SK-N-SH (cell line): ENCODE data around the gene S1PR3. TPM values are rescaled to one million over a fixed set of nuclear protein-coding genes. Genes with fewer than 3 reads are reported as not detected.

ENCODE experiments used
- CTCF ChIA-PET: fragments of 300-600, 350-600 bp; formaldehyde crosslinking; extraction: SDS; loops from one replicate; lab custom pipeline; 2021; lab: Yijun Ruan, JAX
- POLR2A ChIA-PET: fragments of 350-600 bp; sonication (Branson Sonifier 250); formaldehyde crosslinking; extraction: SDS; loops from one replicate; lab custom pipeline; 2020; ENCODE audit warnings: antibody characterized with exemption, inconsistent platforms; lab: Yijun Ruan, JAX
- DNase-seq: peaks from one replicate; pipeline ENCODE4 v3.0.0; 2012
- H2AFZ ChIP-seq: fragments of 200-600 bp; sonication (generic); 2 replicates; pipeline ENCODE4 v1.8.1; 2016; ENCODE audit warnings: antibody characterized with exemption, mild to moderate bottlenecking, low read depth
- H3F3A ChIP-seq: fragments of 200-600 bp; sonication (generic); replicated peaks from 2 replicates; pipeline ENCODE3; 2016; ENCODE audit warnings: antibody characterized with exemption, mild to moderate bottlenecking; ENCODE audit not compliant: insufficient read depth
- H3K27ac ChIP-seq, 2 experiments: fragments of 200-500 bp in 1 of 2; fragments of 200-600 bp in 1 of 2; sonication (Bioruptor generic) in 1 of 2; sonication (generic), shearing (Covaris generic) in 1 of 2; 2 replicates each; pipeline versions ENCODE4 v1.5.1 to v1.6.1; 2014 to 2016; ENCODE audit warnings: low read depth in 2 of 2, inconsistent platforms in 1 of 2, low read length in 1 of 2, mild to moderate bottlenecking in 1 of 2, mixed read lengths in 1 of 2
- H3K27me3 ChIP-seq: fragments of 200-600 bp; sonication (generic), shearing (Covaris generic); 2 replicates; pipeline ENCODE4 v1.6.1; 2016; ENCODE audit warnings: mixed run types; ENCODE audit not compliant: insufficient read depth
- H3K36me3 ChIP-seq, 2 experiments: fragments of 200-500 bp in 1 of 2; fragments of 200-600 bp in 1 of 2; sonication (Bioruptor generic) in 1 of 2; sonication (generic) in 1 of 2; replicated peaks in 1 of 2; 2 replicates each; pipeline versions ENCODE3 to v1.5.1; 2014 to 2016; ENCODE audit warnings: low read length in 1 of 2, mild to moderate bottlenecking in 1 of 2; ENCODE audit not compliant: insufficient read depth in 2 of 2, control insufficient read depth in 1 of 2
- H3K4me1 ChIP-seq, 2 experiments: fragments of 200-500 bp in 1 of 2; fragments of 200-600 bp in 1 of 2; sonication (Bioruptor generic) in 1 of 2; sonication (generic), shearing (Covaris generic) in 1 of 2; 2 replicates each; pipeline versions ENCODE4 v1.5.1 to v1.6.1; 2014 to 2016; ENCODE audit warnings: low read depth in 1 of 2, low read length in 1 of 2, mixed run types in 1 of 2; ENCODE audit not compliant: insufficient read depth in 2 of 2, control insufficient read depth in 1 of 2
- H3K4me2 ChIP-seq: fragments of 200-600 bp; sonication (generic), shearing (Covaris generic); 2 replicates; pipeline ENCODE4 v1.6.1; 2017; ENCODE audit warnings: mixed run types
- H3K4me3 ChIP-seq, 2 experiments: fragments of 200-500 bp in 1 of 2; fragments of 200-600 bp in 1 of 2; sonication (Bioruptor generic) in 1 of 2; sonication (generic), shearing (Covaris generic) in 1 of 2; 2 replicates each; pipeline versions ENCODE4 v1.5.1 to v1.8.1; 2014 to 2016; ENCODE audit warnings: low read depth in 2 of 2, inconsistent platforms in 1 of 2, low read length in 1 of 2, mild to moderate bottlenecking in 1 of 2, mixed read lengths in 1 of 2, moderate library complexity in 1 of 2
- H3K79me2 ChIP-seq: fragments of 200-600 bp; sonication (generic); 2 replicates; pipeline ENCODE4 v1.8.1; 2017; ENCODE audit warnings: mild to moderate bottlenecking; ENCODE audit not compliant: insufficient read depth
- H3K9ac ChIP-seq: fragments of 200-600 bp; sonication (generic); 2 replicates; pipeline ENCODE4 v1.6.1; 2017; ENCODE audit warnings: mixed run types
- H3K9me2 ChIP-seq: fragments of 200-600 bp; sonication (generic); 2 replicates; pipeline ENCODE4 v1.6.1; 2017; ENCODE audit warnings: mixed run types
- H3K9me3 ChIP-seq: fragments of 200-600 bp; sonication (generic); 2 replicates; pipeline ENCODE4 v1.6.1; 2017; ENCODE audit warnings: mixed run types, mild to moderate bottlenecking, moderate library complexity
- H4K20me1 ChIP-seq: fragments of 200-600 bp; sonication (generic); 2 replicates; pipeline ENCODE4 v1.6.1; 2017; ENCODE audit warnings: mild to moderate bottlenecking, mixed run types; ENCODE audit not compliant: insufficient read depth
- CTCF ChIP-seq: fragments of 200-600 bp; sonication (generic); IDR thresholded peaks from 2 replicates; pipeline ENCODE4 v1.6.1; 2017; ENCODE audit warnings: antibody characterized with exemption, mild to moderate bottlenecking, moderate library complexity
- FOSL2 ChIP-seq: IDR thresholded peaks from 2 replicates; pipeline ENCODE4 v1.4.0; 2012; ENCODE audit warnings: low read depth, mild to moderate bottlenecking, moderate library complexity, borderline replicate concordance
- FOXJ3 ChIP-seq: sonication (generic); formaldehyde crosslinking; IDR thresholded peaks from 2 replicates; pipeline ENCODE4 v1.5.1; 2020; ENCODE audit warnings: mild to moderate bottlenecking, missing genetic modification reagents
- FOXM1 ChIP-seq: IDR thresholded peaks from 2 replicates; pipeline ENCODE4 v1.4.0; 2012; ENCODE audit warnings: low read depth, mild to moderate bottlenecking
- GABPA ChIP-seq: IDR thresholded peaks from 2 replicates; pipeline ENCODE4 v1.4.0; 2012; ENCODE audit warnings: low read depth, mild to moderate bottlenecking
- MAX ChIP-seq: IDR thresholded peaks from 2 replicates; pipeline ENCODE4 v1.4.0; 2012; ENCODE audit warnings: low read depth
- NFIC ChIP-seq: IDR thresholded peaks from 2 replicates; pipeline ENCODE4 v1.4.0; 2012; ENCODE audit warnings: borderline replicate concordance
- RAD21 ChIP-seq: IDR thresholded peaks from 2 replicates; pipeline ENCODE4 v1.6.1; 2012; ENCODE audit warnings: mild to moderate bottlenecking, low read length
- RCOR1 ChIP-seq: fragments of 150-350 bp; IDR thresholded peaks from 2 replicates; pipeline ENCODE4 v1.6.1; 2017; ENCODE audit warnings: antibody characterized with exemption, low read length
- RXRA ChIP-seq: IDR thresholded peaks from 2 replicates; pipeline ENCODE4 v1.4.0; 2012; ENCODE audit warnings: low read depth, mild to moderate bottlenecking, borderline replicate concordance
- SIN3A ChIP-seq: IDR thresholded peaks from 2 replicates; pipeline ENCODE4 v1.6.1; 2012; ENCODE audit warnings: low read depth, mild to moderate bottlenecking, low read length, moderate library complexity, borderline replicate concordance
- SMC3 ChIP-seq: IDR thresholded peaks from 2 replicates; pipeline ENCODE4 v1.6.1; 2012; ENCODE audit warnings: low read depth, low read length, improper control_type of control experiment
- YY1 ChIP-seq: IDR thresholded peaks from 2 replicates; pipeline ENCODE4 v1.4.0; 2012; ENCODE audit warnings: low read depth, mild to moderate bottlenecking
- WGBS: methylation state at CpG from one replicate; pipeline ENCODE4 v1.1.6; 2017; ENCODE audit warnings: low lambda C conversion rate; 5-methylcytosine and 5-hydroxymethylcytosine counted together
- polyA plus RNA-seq, 3 experiments: library from polyadenylated mRNA; depleted of rRNA; stranded (reverse); fragments of >200 nt; gene quantifications; 2 replicates each; pipeline ENCODE4 v1.2.3, GENCODE V29; 2012
- TF ChIP-seq, protein P1 (sequence below): IDR thresholded peaks from 2 replicates; pipeline ENCODE4 v1.4.0; 2012; ENCODE audit warnings: low read depth, borderline replicate concordance
- TF ChIP-seq, protein P2 (sequence below): IDR thresholded peaks from 2 replicates; pipeline ENCODE4; 2012
- TF ChIP-seq, protein P3 (sequence below): fragments of 150-350 bp; IDR thresholded peaks from 2 replicates; pipeline ENCODE4 v1.6.1; 2017; ENCODE audit warnings: antibody characterized with exemption, low read length, low read depth, borderline replicate concordance

The S1PR3 gene
- polyA plus RNA-seq, 1 of the 3 experiments (the other 2 are of a cell fraction): 2.5 TPM

DNA sequence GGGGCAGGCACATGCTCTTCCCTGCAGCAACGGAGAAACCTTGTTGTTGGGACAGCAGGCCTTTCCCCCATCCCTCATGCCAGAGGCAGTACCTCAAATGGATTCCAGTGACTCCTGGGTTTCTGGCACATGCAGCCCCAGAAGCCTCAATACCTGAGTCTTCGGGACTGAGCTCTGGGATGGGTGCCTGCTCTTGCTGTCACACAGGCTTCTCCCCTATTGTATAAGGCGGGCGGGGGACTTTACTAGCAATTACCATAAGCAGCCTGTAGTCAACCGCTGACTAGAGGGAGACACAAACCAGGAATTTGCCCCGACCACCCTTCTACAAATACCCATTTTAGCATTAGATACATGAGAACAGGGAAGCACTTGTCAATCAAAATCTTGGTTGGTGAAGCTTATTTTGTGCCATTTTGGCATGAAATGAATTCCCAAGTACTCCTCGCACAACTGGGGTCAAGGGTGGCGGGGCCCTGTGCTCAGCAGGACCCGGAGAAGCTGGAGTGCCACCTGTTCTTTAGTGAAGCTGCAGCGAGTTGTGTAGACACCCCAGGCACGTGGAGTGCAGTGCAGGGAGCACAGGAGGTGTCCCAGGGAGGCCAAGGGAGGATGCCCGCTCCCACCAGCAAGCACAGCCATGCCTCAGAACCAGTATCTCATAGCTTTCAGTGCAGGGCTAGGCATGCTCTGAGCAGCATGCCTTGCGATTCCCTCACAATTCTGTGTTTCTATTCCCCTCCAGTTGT is 21.2 kb downstream of the S1PR3 start (continued):
- TF ChIP-seq CTCF: no peak
- no peak for TF ChIP-seq FOSL2
- TF ChIP-seq, all 33 proteins: peak for 0

- ChIA-PET POLR2A (no interaction called here), CTCF (no interaction called here)
- DNase-seq: no peak
- Histone ChIP-seq H3K36me3 (peaks cover 3 to 4% of the 10 kb centered on the region in 2 experiments), H3K9me3 (no peaks in the 10 kb centered on the region), H3K4me3 (no peak overlapping the region), H3K27ac (no peak overlapping the region), H3F3A (no peaks in the 10 kb centered on the region), H2AFZ (no peak overlapping the region), H3K9ac (no peak overlapping the region), H3K9me2 (no peaks in the 10 kb centered on the region), H3K79me2 (no peaks in the 10 kb centered on the region), H3K4me2 (no peak overlapping the region), H3K4me1 (peaks cover 0 to 13% of the 10 kb centered on the region in 2 experiments; a peak in 2 of 4 replicates), H3K27me3 (no peaks in the 10 kb centered on the region), H4K20me1 (no peaks in the 10 kb centered on the region)
- TF ChIP-seq FOXJ3 (CRISPR knock-in tag) (no peak), RXRA (no peak), GABPA (no peak), YY1 (no peak), RAD21 (no peak)
- TF ChIP-seq, protein P1, sequence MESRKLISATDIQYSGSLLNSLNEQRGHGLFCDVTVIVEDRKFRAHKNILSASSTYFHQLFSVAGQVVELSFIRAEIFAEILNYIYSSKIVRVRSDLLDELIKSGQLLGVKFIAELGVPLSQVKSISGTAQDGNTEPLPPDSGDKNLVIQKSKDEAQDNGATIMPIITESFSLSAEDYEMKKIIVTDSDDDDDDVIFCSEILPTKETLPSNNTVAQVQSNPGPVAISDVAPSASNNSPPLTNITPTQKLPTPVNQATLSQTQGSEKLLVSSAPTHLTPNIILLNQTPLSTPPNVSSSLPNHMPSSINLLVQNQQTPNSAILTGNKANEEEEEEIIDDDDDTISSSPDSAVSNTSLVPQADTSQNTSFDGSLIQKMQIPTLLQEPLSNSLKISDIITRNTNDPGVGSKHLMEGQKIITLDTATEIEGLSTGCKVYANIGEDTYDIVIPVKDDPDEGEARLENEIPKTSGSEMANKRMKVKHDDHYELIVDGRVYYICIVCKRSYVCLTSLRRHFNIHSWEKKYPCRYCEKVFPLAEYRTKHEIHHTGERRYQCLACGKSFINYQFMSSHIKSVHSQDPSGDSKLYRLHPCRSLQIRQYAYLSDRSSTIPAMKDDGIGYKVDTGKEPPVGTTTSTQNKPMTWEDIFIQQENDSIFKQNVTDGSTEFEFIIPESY: no peak
- 86% methylated on average over 1 of the region's 1 CpG for WGBS
These were observed 22.4 kb downstream of the S1PR3 start for GRCh38 chr9:89013660-89014059.

- H4K20me1 ChIP-seq: no peaks in the 10 kb centered on the region
- H3F3A ChIP-seq: no peaks in the 10 kb centered on the region
- ChIA-PET CTCF (no interaction called here), POLR2A (no interaction called here)
- no peak for DNase-seq
- no peaks in the 10 kb centered on the region for H3K9me3 ChIP-seq
- no peaks in the 10 kb centered on the region for H3K9me2 ChIP-seq
- H3K79me2 ChIP-seq: no peaks in the 10 kb centered on the region
- H3K36me3 ChIP-seq: peaks cover 3 to 6% of the 10 kb centered on the region in 2 experiments
- no peaks in the 10 kb centered on the region for H3K27me3 ChIP-seq
- H3K4me3 ChIP-seq: no peak overlapping the region
- peaks cover 0 to 13% of the 10 kb centered on the region in 2 experiments; a peak in 2 of 4 replicates for H3K4me1 ChIP-seq
- no peak overlapping the region for H3K4me2 ChIP-seq
- 88% methylated on average over 5 of the region's 7 CpGs for WGBS
- H3K27ac ChIP-seq: no peak overlapping the region
- H2AFZ ChIP-seq: no peak overlapping the region
- H3K9ac ChIP-seq: no peak overlapping the region
- TF ChIP-seq, protein P2, sequence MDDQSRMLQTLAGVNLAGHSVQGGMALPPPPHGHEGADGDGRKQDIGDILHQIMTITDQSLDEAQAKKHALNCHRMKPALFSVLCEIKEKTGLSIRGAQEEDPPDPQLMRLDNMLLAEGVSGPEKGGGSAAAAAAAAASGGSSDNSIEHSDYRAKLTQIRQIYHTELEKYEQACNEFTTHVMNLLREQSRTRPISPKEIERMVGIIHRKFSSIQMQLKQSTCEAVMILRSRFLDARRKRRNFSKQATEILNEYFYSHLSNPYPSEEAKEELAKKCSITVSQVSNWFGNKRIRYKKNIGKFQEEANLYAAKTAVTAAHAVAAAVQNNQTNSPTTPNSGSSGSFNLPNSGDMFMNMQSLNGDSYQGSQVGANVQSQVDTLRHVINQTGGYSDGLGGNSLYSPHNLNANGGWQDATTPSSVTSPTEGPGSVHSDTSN: no peak
- TF ChIP-seq GABPA (no peak), CTCF (no peak), NFIC (no peak), RCOR1 (no peak), SIN3A (no peak), SMC3 (no peak), FOXJ3 (CRISPR knock-in tag) (no peak), MAX (no peak), FOSL2 (no peak), FOXM1 (no peak)
- TF ChIP-seq, protein P3, sequence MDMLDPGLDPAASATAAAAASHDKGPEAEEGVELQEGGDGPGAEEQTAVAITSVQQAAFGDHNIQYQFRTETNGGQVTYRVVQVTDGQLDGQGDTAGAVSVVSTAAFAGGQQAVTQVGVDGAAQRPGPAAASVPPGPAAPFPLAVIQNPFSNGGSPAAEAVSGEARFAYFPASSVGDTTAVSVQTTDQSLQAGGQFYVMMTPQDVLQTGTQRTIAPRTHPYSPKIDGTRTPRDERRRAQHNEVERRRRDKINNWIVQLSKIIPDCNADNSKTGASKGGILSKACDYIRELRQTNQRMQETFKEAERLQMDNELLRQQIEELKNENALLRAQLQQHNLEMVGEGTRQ: no peak
These were observed 22.9 kb downstream of the S1PR3 start for GRCh38 chr9:89014153-89014552.
